HEK293 (cell line): ENCODE measurements around the gene UCHL3.
A peak's percentile ranks its signal among the peaks of the same experiment; 100 is the strongest.

Source experiments
- GLIS2 ChIP-seq: fragments of 450-650 bp; formaldehyde crosslinking; IDR thresholded peaks from 2 replicates; pipeline ENCODE4 v1.5.1; 2016; ENCODE audit warnings: missing biosample characterization, missing genetic modification characterization
- KLF16 ChIP-seq: fragments of 450-650 bp; formaldehyde crosslinking; IDR thresholded peaks from 2 replicates; pipeline ENCODE4 v1.5.1; 2017; ENCODE audit warnings: missing biosample characterization, missing genetic modification characterization
- PRDM4 ChIP-seq: fragments of 450-650 bp; formaldehyde crosslinking; IDR thresholded peaks from 2 replicates; pipeline ENCODE4 v1.5.1; 2017; ENCODE audit warnings: missing biosample characterization, missing genetic modification characterization
- REST ChIP-seq: fragments of 450-650 bp; formaldehyde crosslinking; IDR thresholded peaks from 2 replicates; pipeline ENCODE4 v1.5.1; 2016; ENCODE audit warnings: missing biosample characterization, missing genetic modification characterization
- ZBTB10 ChIP-seq: fragments of 450-650 bp; formaldehyde crosslinking; IDR thresholded peaks from 2 replicates; pipeline ENCODE4 v1.5.1; 2016; ENCODE audit warnings: missing biosample characterization, missing genetic modification characterization
- ZNF214 ChIP-seq: fragments of 450-650 bp; formaldehyde crosslinking; IDR thresholded peaks from 2 replicates; pipeline ENCODE4 v1.5.1; 2017; ENCODE audit warnings: missing biosample characterization, mild to moderate bottlenecking, missing genetic modification characterization, borderline replicate concordance
- ZNF248 ChIP-seq: fragments of 450-650 bp; formaldehyde crosslinking; IDR thresholded peaks from 2 replicates; pipeline ENCODE4 v1.5.1; 2017; ENCODE audit warnings: missing biosample characterization, missing genetic modification characterization
- ZNF341 ChIP-seq: fragments of 450-650 bp; formaldehyde crosslinking; IDR thresholded peaks from 2 replicates; pipeline ENCODE4; 2016; ENCODE audit warnings: low read depth, missing biosample characterization, missing genetic modification characterization
- ZNF354C ChIP-seq: fragments of 450-650 bp; formaldehyde crosslinking; IDR thresholded peaks from 2 replicates; pipeline ENCODE4 v1.5.1; 2016; ENCODE audit warnings: missing biosample characterization, missing genetic modification characterization, low read depth, borderline replicate concordance
- ZNF362 ChIP-seq: fragments of 450-650 bp; formaldehyde crosslinking; IDR thresholded peaks from 2 replicates; pipeline ENCODE4 v1.5.1; 2016; ENCODE audit warnings: missing biosample characterization, missing genetic modification characterization
- ZNF37A ChIP-seq: fragments of 450-650 bp; IDR thresholded peaks from 2 replicates; pipeline ENCODE4 v1.5.1; 2018; ENCODE audit warnings: missing biosample characterization, missing genetic modification characterization
- ZNF473 ChIP-seq: fragments of 450-650 bp; formaldehyde crosslinking; IDR thresholded peaks from 2 replicates; pipeline ENCODE4 v1.5.1; 2017; ENCODE audit warnings: missing biosample characterization, missing genetic modification characterization
- ZNF518A ChIP-seq: fragments of 450-650 bp; formaldehyde crosslinking; conservative IDR thresholded peaks from 2 replicates; pipeline ENCODE4 v1.5.1; 2016; ENCODE audit warnings: low read depth, missing biosample characterization, missing genetic modification characterization
- ZNF521 ChIP-seq: fragments of 450-650 bp; formaldehyde crosslinking; IDR thresholded peaks from 2 replicates; pipeline ENCODE4 v1.5.1; 2017; ENCODE audit warnings: missing biosample characterization, mild to moderate bottlenecking, missing genetic modification characterization
- ZNF558 ChIP-seq: fragments of 450-650 bp; formaldehyde crosslinking; IDR thresholded peaks from 2 replicates; pipeline ENCODE4 v1.5.1; 2016; ENCODE audit warnings: missing biosample characterization, missing genetic modification characterization
- ZNF561 ChIP-seq: fragments of 450-650 bp; IDR thresholded peaks from 2 replicates; pipeline ENCODE4 v1.5.1; 2018; ENCODE audit warnings: missing biosample characterization, missing genetic modification characterization, borderline replicate concordance
- ZNF610 ChIP-seq: fragments of 450-650 bp; formaldehyde crosslinking; IDR thresholded peaks from 2 replicates; pipeline ENCODE4 v1.5.1; 2016; ENCODE audit warnings: missing biosample characterization, missing genetic modification characterization, borderline replicate concordance
- ZNF645 ChIP-seq: fragments of 450-650 bp; formaldehyde crosslinking; IDR thresholded peaks from 2 replicates; pipeline ENCODE4; 2016; ENCODE audit warnings: missing biosample characterization, missing genetic modification characterization
- ZNF664 ChIP-seq: fragments of 450-650 bp; formaldehyde crosslinking; IDR thresholded peaks from 2 replicates; pipeline ENCODE4 v1.5.1; 2016; ENCODE audit warnings: missing biosample characterization, missing genetic modification characterization
- ZNF707 ChIP-seq: fragments of 450-650 bp; formaldehyde crosslinking; IDR thresholded peaks from 2 replicates; pipeline ENCODE4 v1.5.1; 2016; ENCODE audit warnings: missing biosample characterization, missing genetic modification characterization
- ZNF76 ChIP-seq: fragments of 450-650 bp; formaldehyde crosslinking; IDR thresholded peaks from 2 replicates; pipeline ENCODE4; 2016; ENCODE audit warnings: low read depth, missing biosample characterization, missing genetic modification characterization, borderline replicate concordance

UCHL3 gene

GRCh38 chr13:75636436-75637180 lies 87.0 kb downstream of the UCHL3 start (continued):
- TF ChIP-seq ZNF518A (tag by site-specific recombination) (no peak), KLF16 (tag by site-specific recombination) (no peak), ZNF558 (tag by site-specific recombination) (no peak), ZNF341 (no peak), ZNF561 (tag by site-specific recombination) (no peak), ZNF37A (tag by site-specific recombination) (no peak), ZNF214 (tag by site-specific recombination) (no peak), REST (tag by site-specific recombination) (no peak), PRDM4 (tag by site-specific recombination) (no peak), ZNF664 (tag by site-specific recombination) (no peak), ZNF362 (tag by site-specific recombination) (no peak), ZNF76 (tag by site-specific recombination) (no peak), ZNF707 (tag by site-specific recombination) (no peak), ZNF645 (tag by site-specific recombination) (no peak), ZNF521 (tag by site-specific recombination) (no peak), GLIS2 (tag by site-specific recombination) (peak; percentile 68; the same call in 1 of the 2 replicates), ZNF610 (tag by site-specific recombination) (no peak), ZNF354C (tag by site-specific recombination) (no peak), ZBTB10 (no peak), ZNF473 (no peak), ZNF248 (tag by site-specific recombination) (no peak)
